Non-pigmented ciliary epithelial cell (primary cell): ENCODE measurements around the gene CD82.

ENCODE experiments used
- DNase-seq: peaks from one replicate; pipeline ENCODE4 v3.0.0-alpha.2; 2010; ENCODE audit warnings: low read depth

The CD82 gene

GRCh38 chr11:44565211-44565952 is at the start of gene CD82:
Gene CD82, plus strand, starts transcription at chr11:44565663. Its CDS starts 29,000 bp downstream, at chr11:44594663.
- DNase-seq: peak; percentile 87

- no peak for DNase-seq
Measured at GRCh38 chr11:44516688-44517507, 48.6 kb upstream of the CD82 start.

- DNase-seq: no peak
Measured at GRCh38 chr11:44517541-44517940, 47.9 kb upstream of the CD82 start.

DNA sequence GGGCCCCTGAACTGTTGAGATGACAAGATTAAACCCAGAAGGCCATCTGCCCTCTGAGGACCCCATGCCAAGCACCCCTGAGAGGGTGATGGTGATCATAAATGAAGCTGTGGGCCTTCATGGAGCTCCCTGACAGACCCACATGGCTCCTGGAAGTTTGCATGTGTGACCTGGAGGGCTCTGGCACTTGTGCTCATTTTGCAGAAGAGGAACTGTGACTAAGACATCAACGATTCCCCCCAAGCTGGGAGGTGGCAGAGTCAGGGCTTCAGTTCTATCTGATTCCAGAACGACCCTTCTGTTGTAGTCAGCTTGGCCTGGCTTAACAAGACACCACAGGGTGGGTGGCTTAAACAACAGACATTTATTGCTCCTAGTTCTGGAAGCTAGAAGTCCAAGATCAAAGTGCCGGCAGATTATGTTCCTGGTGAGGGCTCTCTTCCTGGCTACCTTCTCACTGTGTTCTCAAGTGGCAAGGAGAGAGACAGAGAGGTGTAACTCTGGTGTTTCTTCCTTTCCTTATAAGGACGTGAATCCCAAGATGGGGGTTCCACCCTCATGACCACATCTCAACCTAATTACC is 46.4 kb upstream of the CD82 start:
- no peak for DNase-seq

- DNase-seq: no peak
Measured at GRCh38 chr11:44519989-44520737, 45.3 kb upstream of the CD82 start.

- DNase-seq: no peak
Measured at GRCh38 chr11:44521148-44521547, 44.3 kb upstream of the CD82 start.

DNA sequence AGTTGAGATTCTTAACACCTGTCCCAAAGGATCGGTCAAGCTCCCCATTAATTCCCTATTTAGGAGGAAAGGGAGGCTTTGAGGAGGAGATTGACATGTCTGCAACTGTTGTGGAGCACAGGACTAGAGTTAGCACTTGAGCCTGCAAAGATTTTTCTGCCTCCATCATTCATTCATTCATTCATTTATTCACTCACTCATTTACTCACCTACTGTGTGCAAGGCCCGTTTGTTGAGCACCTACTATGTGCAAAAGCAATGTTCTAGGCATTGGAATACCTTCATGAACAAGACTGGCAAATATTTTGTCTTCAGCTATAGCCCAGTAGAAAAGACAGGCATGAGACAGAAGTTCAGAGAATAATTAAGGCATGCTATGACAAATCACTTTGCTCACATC is 43.2 kb upstream of the CD82 start:
- no peak for DNase-seq

GRCh38 chr11:44524346-44524745 is 41.1 kb upstream of the CD82 start:
- DNase-seq: no peak

GRCh38 chr11:44524751-44525201 is 40.7 kb upstream of the CD82 start:
- DNase-seq: peak; percentile 6

- no peak for DNase-seq
Measured at GRCh38 chr11:44525473-44526252, 39.8 kb upstream of the CD82 start.

GRCh38 chr11:44526438-44526837 is 39.0 kb upstream of the CD82 start:
- no peak for DNase-seq

DNA sequence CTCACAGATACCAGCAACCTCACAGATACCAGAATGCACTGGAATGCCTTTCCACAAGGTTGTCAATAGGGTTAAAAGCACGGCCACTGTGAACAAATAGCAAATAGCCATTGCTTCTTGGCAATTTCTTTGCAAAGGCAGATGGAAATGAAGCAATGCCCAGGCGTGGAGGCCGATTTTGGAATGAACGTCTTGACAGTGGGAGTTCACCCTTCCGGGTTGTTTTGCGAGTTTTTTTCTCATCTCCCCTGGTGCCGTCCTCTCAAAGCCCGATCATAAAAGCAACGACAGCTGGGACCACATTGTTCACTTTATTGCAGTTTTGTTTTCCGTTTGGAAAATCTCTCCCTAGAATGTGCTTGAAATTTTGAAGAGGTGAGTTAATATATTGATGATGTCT is 38.0 kb upstream of the CD82 start:
- DNase-seq: no peak

GRCh38 chr11:44528103-44528502 is 37.4 kb upstream of the CD82 start:
- DNase-seq: no peak

DNA sequence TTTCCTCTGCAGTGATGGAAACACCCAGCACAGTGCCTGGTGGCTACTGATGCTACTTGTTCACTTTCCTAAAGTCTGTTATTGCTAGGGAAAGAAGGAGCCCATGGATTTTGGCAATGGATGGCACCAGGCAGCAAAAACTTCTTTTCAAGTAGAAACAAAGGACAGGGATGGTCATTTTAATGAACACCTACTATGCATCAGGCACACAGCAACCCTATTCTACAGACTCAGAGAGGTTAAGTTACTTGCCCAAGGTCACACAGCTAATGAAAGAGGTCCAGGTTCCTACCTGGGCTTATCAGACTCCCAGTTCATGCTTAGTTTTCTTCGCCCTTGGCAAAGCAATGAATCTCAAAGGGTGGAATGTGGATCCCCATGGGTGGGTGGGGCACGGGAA is 36.9 kb upstream of the CD82 start:
- DNase-seq: no peak

GRCh38 chr11:44529895-44530412 is 35.5 kb upstream of the CD82 start:
- no peak for DNase-seq

DNA sequence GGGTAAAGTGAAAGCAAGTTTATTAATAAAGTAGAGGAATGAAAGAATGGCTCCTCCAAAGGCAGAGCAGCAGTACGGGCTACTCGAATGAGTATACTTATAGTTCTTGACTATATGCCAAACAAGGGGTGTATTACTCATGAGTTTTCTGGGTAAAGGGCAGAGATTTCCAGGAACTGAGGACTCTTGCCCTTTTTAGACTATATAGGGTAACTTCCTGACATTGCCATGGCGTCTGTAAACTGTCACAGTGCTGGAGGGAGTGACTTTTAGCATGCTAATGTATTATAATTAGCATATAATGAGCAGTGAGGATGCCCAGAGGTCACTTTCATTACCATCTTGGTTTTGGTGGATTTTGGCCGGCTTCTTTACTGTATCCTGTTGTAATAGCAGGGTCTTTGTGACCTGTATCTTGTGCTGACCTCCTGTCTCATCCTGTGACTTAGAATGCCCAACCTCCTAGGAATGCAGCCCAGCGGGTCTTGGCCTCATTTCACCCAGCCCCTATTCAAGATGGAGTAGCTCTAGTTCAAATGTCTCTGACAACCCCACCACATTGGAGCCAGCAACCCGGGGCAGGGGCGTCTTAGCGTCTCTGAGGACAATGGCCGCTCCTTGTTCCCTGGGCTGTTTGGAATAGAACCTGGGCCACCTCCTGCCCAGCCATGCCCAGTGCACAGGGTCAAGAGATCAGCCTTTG is 34.9 kb upstream of the CD82 start:
- no peak for DNase-seq

DNA sequence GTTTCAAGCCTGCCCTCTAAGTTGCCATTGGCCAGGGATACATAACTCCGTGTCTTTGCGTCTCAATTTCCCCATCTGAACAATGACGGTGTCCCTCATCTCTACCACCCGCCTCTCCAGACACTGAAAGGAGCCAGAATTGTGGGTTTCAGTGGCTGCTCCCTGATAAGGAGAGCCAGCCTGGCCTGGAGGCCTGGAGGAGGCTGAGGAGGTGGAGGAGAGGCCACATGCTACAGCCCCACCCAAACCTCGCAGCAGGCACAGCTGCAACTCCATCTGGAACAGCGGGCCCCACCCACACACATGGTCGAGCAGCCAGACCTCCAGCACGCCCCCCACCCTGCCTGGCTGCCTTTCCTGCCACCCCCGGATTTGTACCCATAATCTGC is 34.4 kb upstream of the CD82 start:
- no peak for DNase-seq

DNA sequence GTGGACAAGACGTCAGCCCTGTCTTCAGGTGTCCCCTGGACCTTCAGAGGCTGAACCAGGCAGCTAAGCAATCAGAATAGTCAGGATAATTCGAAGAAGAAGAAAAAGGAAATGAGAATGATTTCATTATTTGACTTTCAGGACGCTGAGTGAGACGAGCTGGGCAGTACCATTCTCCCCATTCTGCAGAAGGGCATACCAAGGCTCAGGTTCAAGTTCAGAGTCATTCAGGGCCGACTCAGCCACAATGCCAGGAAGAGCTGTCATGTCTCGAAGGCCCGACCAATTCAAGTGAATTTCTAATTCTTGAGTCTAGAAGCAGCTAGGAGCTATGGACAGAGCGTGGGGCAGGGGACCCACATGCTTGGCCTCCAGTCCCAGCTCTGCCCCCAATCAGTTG is 33.8 kb upstream of the CD82 start:
- DNase-seq: no peak

DNA sequence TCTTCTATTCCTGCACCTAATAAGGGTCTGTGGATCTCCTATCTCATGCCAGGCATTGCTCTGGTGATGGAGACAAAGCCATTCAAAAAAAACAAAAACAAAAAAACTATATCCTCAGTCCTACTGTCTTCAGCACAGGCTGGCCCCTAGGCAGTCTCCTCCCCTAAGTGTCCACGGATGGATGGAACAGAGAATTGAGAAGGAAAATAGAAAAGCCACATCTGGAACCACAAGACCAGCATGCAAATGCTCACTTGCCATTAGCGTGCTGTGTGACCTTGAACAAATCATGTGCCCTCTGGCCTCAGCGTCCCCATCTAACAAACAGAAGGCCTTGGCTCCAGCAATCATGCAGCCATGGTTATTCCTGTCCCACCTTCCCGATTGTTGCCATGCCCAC is 32.7 kb upstream of the CD82 start:
- no peak for DNase-seq

- DNase-seq: no peak
Measured at GRCh38 chr11:44533921-44534711, 31.3 kb upstream of the CD82 start.
